ENCODE data around the gene PSTPIP1.
A peak's percentile ranks its signal among the peaks of the same experiment; 100 is the strongest.

PSTPIP1 gene

GRCh38 chr15:76999996-77000395 is 5.1 kb downstream of the PSTPIP1 start:
- peaks cover 59% of the 10 kb centered on the region for H3K36me3 Mint-ChIP-seq (ENCODE audit: low read depth)

GRCh38 chr15:77001351-77001750 is 6.4 kb downstream of the PSTPIP1 start:
- Mint-ChIP-seq H3K9me3 (no peaks in the 10 kb centered on the region), H3K36me3 (ENCODE audit: low read depth) (peaks cover 61% of the 10 kb centered on the region), H3K4me3 (peak overlapping the region; percentile 73), H3K27ac (peak overlapping the region; percentile 79), H3K4me1 (ENCODE audit: low read depth) (peaks cover 78% of the 10 kb centered on the region), H3K27me3 (ENCODE audit: low read depth) (no peaks in the 10 kb centered on the region)
- no peak for DNase-seq (ENCODE audit: low spot score)

More at GRCh38 chr15:76999996-77000395, 5.1 kb downstream of the PSTPIP1 start:
- H3K4me3 Mint-ChIP-seq, result peak overlapping the region; percentile 97
- H3K27ac Mint-ChIP-seq, result no peak overlapping the region
- no peak for DNase-seq (ENCODE audit: low spot score)
- peaks cover 69% of the 10 kb centered on the region for H3K4me1 Mint-ChIP-seq (ENCODE audit: low read depth)
- no peaks in the 10 kb centered on the region for H3K27me3 Mint-ChIP-seq (ENCODE audit: low read depth)
- H3K9me3 Mint-ChIP-seq, result no peaks in the 10 kb centered on the region

- Mint-ChIP-seq H3K36me3 (ENCODE audit: low read depth) (peaks cover 65% of the 10 kb centered on the region), H3K4me3 (peak overlapping the region; percentile 76), H3K4me1 (ENCODE audit: low read depth) (peaks cover 83% of the 10 kb centered on the region), H3K27me3 (ENCODE audit: low read depth) (no peaks in the 10 kb centered on the region), H3K9me3 (no peaks in the 10 kb centered on the region), H3K27ac (peak overlapping the region; percentile 86)
- no peak for DNase-seq (ENCODE audit: low spot score)
Observed at GRCh38 chr15:77001966-77002365, 7.0 kb downstream of the PSTPIP1 start.

GRCh38 chr15:77002436-77002835 is 7.5 kb downstream of the PSTPIP1 start:
- Mint-ChIP-seq H3K36me3 (ENCODE audit: low read depth) (peaks cover 62% of the 10 kb centered on the region), H3K9me3 (no peaks in the 10 kb centered on the region)

GRCh38 chr15:77002954-77003912 is 8.3 kb downstream of the PSTPIP1 start:
- peak overlapping the region; percentile 76 for H3K4me3 Mint-ChIP-seq
- H3K4me1 Mint-ChIP-seq (ENCODE audit: low read depth), result peaks cover 71% of the 10 kb centered on the region
- peak; percentile 85 for DNase-seq (ENCODE audit: low spot score)
- H3K27ac Mint-ChIP-seq, result peak overlapping the region; percentile 86
- H3K36me3 Mint-ChIP-seq (ENCODE audit: low read depth), result peaks cover 61% of the 10 kb centered on the region
- no peaks in the 10 kb centered on the region for H3K27me3 Mint-ChIP-seq (ENCODE audit: low read depth)
- no peaks in the 10 kb centered on the region for H3K9me3 Mint-ChIP-seq

More at GRCh38 chr15:77002436-77002835, 7.5 kb downstream of the PSTPIP1 start:
- H3K4me3 Mint-ChIP-seq, result peak overlapping the region; percentile 76
- DNase-seq (ENCODE audit: low spot score), result no peak
- H3K27me3 Mint-ChIP-seq (ENCODE audit: low read depth), result no peaks in the 10 kb centered on the region
- peaks cover 79% of the 10 kb centered on the region for H3K4me1 Mint-ChIP-seq (ENCODE audit: low read depth)
- H3K27ac Mint-ChIP-seq, result peak overlapping the region; percentile 86

- H3K4me3 Mint-ChIP-seq, result peak overlapping the region; percentile 76
- no peak for DNase-seq (ENCODE audit: low spot score)
- no peaks in the 10 kb centered on the region for H3K9me3 Mint-ChIP-seq
- peaks cover 56% of the 10 kb centered on the region for H3K36me3 Mint-ChIP-seq (ENCODE audit: low read depth)
- peaks cover 61% of the 10 kb centered on the region for H3K4me1 Mint-ChIP-seq (ENCODE audit: low read depth)
- H3K27me3 Mint-ChIP-seq (ENCODE audit: low read depth), result no peaks in the 10 kb centered on the region
- H3K27ac Mint-ChIP-seq, result peak overlapping the region; percentile 86
Observed at GRCh38 chr15:77004189-77004588, 9.3 kb downstream of the PSTPIP1 start.

GRCh38 chr15:77009176-77009575 is 14.2 kb downstream of the PSTPIP1 start:
- H3K27me3 Mint-ChIP-seq (ENCODE audit: low read depth), result no peaks in the 10 kb centered on the region
- DNase-seq (ENCODE audit: low spot score), result no peak
- no peak overlapping the region for H3K4me3 Mint-ChIP-seq
- no peaks in the 10 kb centered on the region for H3K9me3 Mint-ChIP-seq
- H3K36me3 Mint-ChIP-seq (ENCODE audit: low read depth), result peaks cover 50% of the 10 kb centered on the region
- no peak overlapping the region for H3K27ac Mint-ChIP-seq
- H3K4me1 Mint-ChIP-seq (ENCODE audit: low read depth), result peaks cover 60% of the 10 kb centered on the region

GRCh38 chr15:77009646-77010311 is 14.9 kb downstream of the PSTPIP1 start:
- no peak for DNase-seq (ENCODE audit: low spot score)
- H3K9me3 Mint-ChIP-seq, result no peaks in the 10 kb centered on the region
- no peaks in the 10 kb centered on the region for H3K27me3 Mint-ChIP-seq (ENCODE audit: low read depth)
- peaks cover 44% of the 10 kb centered on the region for H3K36me3 Mint-ChIP-seq (ENCODE audit: low read depth)
- H3K4me1 Mint-ChIP-seq (ENCODE audit: low read depth), result peaks cover 59% of the 10 kb centered on the region
- peak overlapping the region; percentile 83 for H3K27ac Mint-ChIP-seq
- no peak overlapping the region for H3K4me3 Mint-ChIP-seq

- no peaks in the 10 kb centered on the region for H3K9me3 Mint-ChIP-seq
- peaks cover 64% of the 10 kb centered on the region for H3K4me1 Mint-ChIP-seq (ENCODE audit: low read depth)
- no peaks in the 10 kb centered on the region for H3K27me3 Mint-ChIP-seq (ENCODE audit: low read depth)
- H3K27ac Mint-ChIP-seq, result peak overlapping the region; percentile 83
- H3K4me3 Mint-ChIP-seq, result peak overlapping the region; percentile 26
- H3K36me3 Mint-ChIP-seq (ENCODE audit: low read depth), result peaks cover 46% of the 10 kb centered on the region
- DNase-seq (ENCODE audit: low spot score), result no peak
Observed at GRCh38 chr15:77010312-77010686, 15.4 kb downstream of the PSTPIP1 start.

GRCh38 chr15:77010857-77011256 is 15.9 kb downstream of the PSTPIP1 start:
- H3K27me3 Mint-ChIP-seq (ENCODE audit: low read depth), result no peaks in the 10 kb centered on the region
- no peaks in the 10 kb centered on the region for H3K9me3 Mint-ChIP-seq
- peak overlapping the region; percentile 26 for H3K4me3 Mint-ChIP-seq
- peak overlapping the region; percentile 83 for H3K27ac Mint-ChIP-seq
- H3K4me1 Mint-ChIP-seq (ENCODE audit: low read depth), result peaks cover 61% of the 10 kb centered on the region
- H3K36me3 Mint-ChIP-seq (ENCODE audit: low read depth), result peaks cover 45% of the 10 kb centered on the region
- DNase-seq (ENCODE audit: low spot score), result no peak

- Mint-ChIP-seq H3K36me3 (ENCODE audit: low read depth) (peaks cover 35% of the 10 kb centered on the region), H3K9me3 (no peaks in the 10 kb centered on the region), H3K27me3 (ENCODE audit: low read depth) (no peaks in the 10 kb centered on the region), H3K4me3 (peak overlapping the region; percentile 86), H3K4me1 (ENCODE audit: low read depth) (peaks cover 50% of the 10 kb centered on the region), H3K27ac (peak overlapping the region; percentile 94)
- DNase-seq (ENCODE audit: low spot score), result no peak
Observed at GRCh38 chr15:77012117-77012712, 17.3 kb downstream of the PSTPIP1 start.

- H3K27ac Mint-ChIP-seq, result peak overlapping the region; percentile 94
- H3K9me3 Mint-ChIP-seq, result no peaks in the 10 kb centered on the region
- DNase-seq (ENCODE audit: low spot score), result no peak
Observed at GRCh38 chr15:77012868-77013267, 17.9 kb downstream of the PSTPIP1 start.

GRCh38 chr15:77013776-77014131 is 18.8 kb downstream of the PSTPIP1 start:
- Mint-ChIP-seq H3K27ac (peak overlapping the region; percentile 94), H3K36me3 (ENCODE audit: low read depth) (peaks cover 35% of the 10 kb centered on the region), H3K27me3 (ENCODE audit: low read depth) (no peaks in the 10 kb centered on the region), H3K4me1 (ENCODE audit: low read depth) (peaks cover 53% of the 10 kb centered on the region), H3K9me3 (no peaks in the 10 kb centered on the region), H3K4me3 (peak overlapping the region; percentile 86)
- DNase-seq (ENCODE audit: low spot score), result peak; percentile 81

More at GRCh38 chr15:77012868-77013267, 17.9 kb downstream of the PSTPIP1 start:
- Mint-ChIP-seq H3K4me1 (ENCODE audit: low read depth) (peaks cover 50% of the 10 kb centered on the region), H3K27me3 (ENCODE audit: low read depth) (no peaks in the 10 kb centered on the region), H3K36me3 (ENCODE audit: low read depth) (peaks cover 32% of the 10 kb centered on the region), H3K4me3 (peak overlapping the region; percentile 86)

All from T-helper 2 cell treated with Interferon-gamma antibody and Interleukin-4, amounts not matched to agents 5 μg/mL and 100 μg/mL, for 36 hours (primary cell).